ENCODE results near the gene LRMDA. TPM values are rescaled to one million over a fixed set of nuclear protein-coding genes. Genes with fewer than 3 reads are reported as not detected.

LRMDA gene
- total and polyA plus RNA-seq, 2 of the 13 experiments (the other 11 are each of a cell fraction or from before 2014, with no cell fraction given), result 13.4 to 22.0 TPM

DNA sequence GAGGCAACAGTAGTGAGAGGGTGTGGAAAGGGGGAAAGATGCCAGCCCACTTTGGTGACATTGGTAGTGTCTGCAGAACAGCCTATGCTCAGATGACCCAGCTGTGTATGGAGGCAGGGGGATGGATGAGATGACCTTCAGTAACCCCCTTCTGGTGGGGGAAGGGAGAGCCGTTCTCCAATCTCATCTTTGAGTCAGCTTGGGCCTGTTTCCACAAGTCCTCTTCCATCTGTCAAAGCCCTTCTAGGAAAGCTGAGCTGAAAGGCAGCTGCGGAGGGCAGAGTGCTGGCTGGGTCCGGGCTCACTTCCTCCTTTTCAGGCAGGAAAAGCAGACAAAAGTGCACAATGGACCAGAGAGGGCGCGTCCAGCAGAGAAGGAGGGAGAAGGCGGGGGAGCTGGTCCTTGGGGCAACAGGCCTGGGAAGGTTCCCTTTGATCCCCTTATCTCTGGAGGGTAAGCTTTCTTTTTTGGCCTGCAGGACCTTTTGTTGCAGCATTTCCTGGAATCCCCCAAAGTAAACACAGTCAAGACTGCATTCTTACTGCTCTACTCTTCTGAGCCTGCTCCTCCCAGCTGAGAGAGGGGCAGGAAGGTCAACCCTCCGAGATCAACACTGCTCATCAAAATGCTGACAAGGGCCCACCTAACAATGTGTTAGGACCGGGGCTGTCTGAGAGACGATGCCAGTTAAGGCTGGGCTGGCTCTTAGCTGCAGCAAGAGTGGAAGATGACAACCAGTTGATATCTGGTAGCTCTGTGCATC, 1.2 kb upstream of the LRMDA start (continued):
- TF ChIP-seq TBL1XR1 (IDR thresholded peaks at IDR 0.05; ENCODE audit: borderline replicate concordance, low read length, partially characterized antibody) (peak; percentile 48), ATF7 (IDR thresholded peaks at IDR 0.05) (no peak), ATF7 (CRISPR knock-in tag; IDR thresholded peaks at IDR 0.05) (peak; percentile 73; the same call in 1 of the 2 replicates), MEF2D (CRISPR knock-in tag; IDR thresholded peaks at IDR 0.05) (peak; percentile 89; the same call in 1 of the 2 replicates), MAZ (IDR thresholded peaks at IDR 0.05; ENCODE audit: borderline replicate concordance, low read depth, low read length) (no peak), MAZ (CRISPR knock-in tag; IDR thresholded peaks at IDR 0.05; ENCODE audit: low read depth) (peak; percentile 60; the same call in 1 of the 2 replicates), ZNF605 (CRISPR knock-in tag; IDR thresholded peaks at IDR 0.05) (no peak), ZNF670 (CRISPR knock-in tag; IDR thresholded peaks at IDR 0.05; ENCODE audit: borderline replicate concordance) (no peak), ZNF557 (CRISPR knock-in tag; IDR thresholded peaks at IDR 0.05) (no peak), ZSCAN12 (CRISPR knock-in tag; IDR thresholded peaks at IDR 0.05) (no peak), ZNF232 (CRISPR knock-in tag; IDR thresholded peaks at IDR 0.05; ENCODE audit: borderline replicate concordance) (peak; percentile 87; the same call in 1 of the 2 replicates), U2AF1 (optimal IDR thresholded peaks at IDR 0.05; ENCODE audit: low read depth, low read length) (no peak), ZNF569 (CRISPR knock-in tag; IDR thresholded peaks at IDR 0.05; ENCODE audit: borderline replicate concordance) (no peak), HNF4A (CRISPR knock-in tag; IDR thresholded peaks at IDR 0.05) (peak; percentile 88)
- TF ChIP-seq, protein P1, sequence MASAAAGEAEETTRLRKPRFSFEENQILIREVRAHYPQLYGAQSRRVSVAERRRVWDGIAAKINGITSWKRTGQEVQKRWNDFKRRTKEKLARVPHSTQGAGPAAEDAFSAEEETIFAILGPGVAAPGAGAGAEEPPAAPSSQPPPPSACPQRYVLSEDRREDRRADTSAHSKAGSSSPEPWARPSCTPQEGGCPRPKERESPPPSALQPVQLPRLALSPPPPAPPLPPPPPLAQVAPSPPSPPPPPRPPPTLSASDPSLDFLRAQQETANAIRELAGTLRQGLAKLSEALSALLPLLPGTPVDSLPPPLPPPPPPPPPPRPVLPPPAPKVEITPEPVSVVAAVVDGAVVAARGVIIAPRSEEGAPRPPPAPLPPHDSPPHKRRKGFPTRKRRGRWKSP (CRISPR knock-in tag; IDR thresholded peaks at IDR 0.05), result peak; percentile 36
- TF ChIP-seq, protein P2, sequence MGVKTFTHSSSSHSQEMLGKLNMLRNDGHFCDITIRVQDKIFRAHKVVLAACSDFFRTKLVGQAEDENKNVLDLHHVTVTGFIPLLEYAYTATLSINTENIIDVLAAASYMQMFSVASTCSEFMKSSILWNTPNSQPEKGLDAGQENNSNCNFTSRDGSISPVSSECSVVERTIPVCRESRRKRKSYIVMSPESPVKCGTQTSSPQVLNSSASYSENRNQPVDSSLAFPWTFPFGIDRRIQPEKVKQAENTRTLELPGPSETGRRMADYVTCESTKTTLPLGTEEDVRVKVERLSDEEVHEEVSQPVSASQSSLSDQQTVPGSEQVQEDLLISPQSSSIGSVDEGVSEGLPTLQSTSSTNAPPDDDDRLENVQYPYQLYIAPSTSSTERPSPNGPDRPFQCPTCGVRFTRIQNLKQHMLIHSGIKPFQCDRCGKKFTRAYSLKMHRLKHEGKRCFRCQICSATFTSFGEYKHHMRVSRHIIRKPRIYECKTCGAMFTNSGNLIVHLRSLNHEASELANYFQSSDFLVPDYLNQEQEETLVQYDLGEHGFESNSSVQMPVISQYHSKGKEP (CRISPR knock-in tag; IDR thresholded peaks at IDR 0.05), result no peak
- TF ChIP-seq, protein P3, sequence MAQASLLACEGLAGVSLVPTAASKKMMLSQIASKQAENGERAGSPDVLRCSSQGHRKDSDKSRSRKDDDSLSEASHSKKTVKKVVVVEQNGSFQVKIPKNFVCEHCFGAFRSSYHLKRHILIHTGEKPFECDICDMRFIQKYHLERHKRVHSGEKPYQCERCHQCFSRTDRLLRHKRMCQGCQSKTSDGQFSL (CRISPR knock-in tag; IDR thresholded peaks at IDR 0.05), result peak; percentile 81
- TF ChIP-seq, protein P4, sequence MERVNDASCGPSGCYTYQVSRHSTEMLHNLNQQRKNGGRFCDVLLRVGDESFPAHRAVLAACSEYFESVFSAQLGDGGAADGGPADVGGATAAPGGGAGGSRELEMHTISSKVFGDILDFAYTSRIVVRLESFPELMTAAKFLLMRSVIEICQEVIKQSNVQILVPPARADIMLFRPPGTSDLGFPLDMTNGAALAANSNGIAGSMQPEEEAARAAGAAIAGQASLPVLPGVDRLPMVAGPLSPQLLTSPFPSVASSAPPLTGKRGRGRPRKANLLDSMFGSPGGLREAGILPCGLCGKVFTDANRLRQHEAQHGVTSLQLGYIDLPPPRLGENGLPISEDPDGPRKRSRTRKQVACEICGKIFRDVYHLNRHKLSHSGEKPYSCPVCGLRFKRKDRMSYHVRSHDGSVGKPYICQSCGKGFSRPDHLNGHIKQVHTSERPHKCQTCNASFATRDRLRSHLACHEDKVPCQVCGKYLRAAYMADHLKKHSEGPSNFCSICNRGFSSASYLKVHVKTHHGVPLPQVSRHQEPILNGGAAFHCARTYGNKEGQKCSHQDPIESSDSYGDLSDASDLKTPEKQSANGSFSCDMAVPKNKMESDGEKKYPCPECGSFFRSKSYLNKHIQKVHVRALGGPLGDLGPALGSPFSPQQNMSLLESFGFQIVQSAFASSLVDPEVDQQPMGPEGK (CRISPR knock-in tag; IDR thresholded peaks at IDR 0.05), result peak; percentile 93
- TF ChIP-seq, protein P5, sequence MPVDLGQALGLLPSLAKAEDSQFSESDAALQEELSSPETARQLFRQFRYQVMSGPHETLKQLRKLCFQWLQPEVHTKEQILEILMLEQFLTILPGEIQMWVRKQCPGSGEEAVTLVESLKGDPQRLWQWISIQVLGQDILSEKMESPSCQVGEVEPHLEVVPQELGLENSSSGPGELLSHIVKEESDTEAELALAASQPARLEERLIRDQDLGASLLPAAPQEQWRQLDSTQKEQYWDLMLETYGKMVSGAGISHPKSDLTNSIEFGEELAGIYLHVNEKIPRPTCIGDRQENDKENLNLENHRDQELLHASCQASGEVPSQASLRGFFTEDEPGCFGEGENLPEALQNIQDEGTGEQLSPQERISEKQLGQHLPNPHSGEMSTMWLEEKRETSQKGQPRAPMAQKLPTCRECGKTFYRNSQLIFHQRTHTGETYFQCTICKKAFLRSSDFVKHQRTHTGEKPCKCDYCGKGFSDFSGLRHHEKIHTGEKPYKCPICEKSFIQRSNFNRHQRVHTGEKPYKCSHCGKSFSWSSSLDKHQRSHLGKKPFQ (CRISPR knock-in tag; IDR thresholded peaks at IDR 0.05; ENCODE audit: insufficient replicate concordance), result no peak
- TF ChIP-seq, protein P6, sequence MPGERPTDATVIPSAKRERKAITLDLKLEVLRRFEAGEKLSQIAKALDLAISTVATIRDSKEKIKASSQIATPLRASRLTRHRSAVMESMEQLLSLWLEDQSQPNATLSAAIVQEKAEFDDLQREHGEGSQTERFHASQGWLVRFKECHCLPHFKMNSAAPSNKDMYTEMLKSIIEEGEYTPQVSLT (CRISPR knock-in tag; IDR thresholded peaks at IDR 0.05; ENCODE audit: borderline replicate concordance, low read depth), result no peak

Measured in HepG2 (cell line).